ENCODE results near the gene KCNC4. TPM values are rescaled to one million over a fixed set of nuclear protein-coding genes. Genes with fewer than 3 reads are reported as not detected.

KCNC4 gene
- total and polyA plus RNA-seq, 3 donors from 2014 or later = 9.5 to 24.8 (median 21.7) TPM

DNA sequence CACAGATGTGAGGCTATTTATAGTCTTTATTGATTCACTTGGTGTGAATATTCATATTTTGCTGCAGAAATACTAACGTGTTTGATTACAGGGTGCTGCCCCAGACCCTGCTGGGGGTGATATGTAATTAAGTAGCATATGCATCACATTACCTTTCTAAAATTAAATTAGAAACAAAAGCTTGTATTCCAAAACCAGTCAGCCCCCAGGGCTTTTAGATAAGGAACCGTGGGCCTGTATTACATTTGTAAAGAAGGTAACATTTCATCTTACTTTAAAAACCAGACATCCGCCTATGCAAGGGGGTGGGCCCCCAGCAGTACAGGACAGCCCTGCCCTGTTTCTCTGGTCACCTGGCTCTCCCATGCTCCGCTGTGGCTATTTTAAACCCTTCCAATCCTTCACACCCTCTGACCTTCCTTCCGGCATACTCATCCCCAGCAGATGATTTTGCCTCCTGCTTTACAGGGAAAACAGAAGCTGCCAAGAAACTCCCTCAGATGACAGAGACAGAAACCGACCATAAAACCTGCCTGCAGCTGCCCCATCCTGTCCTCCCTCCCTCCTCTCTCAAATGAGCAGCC is 22.0 kb upstream of the KCNC4 start:
- no peaks in the 10 kb centered on the region for H3K36me3 ChIP-seq (ENCODE audit: low read depth, missing control alignments)
- no peaks in the 10 kb centered on the region for H3K27me3 ChIP-seq
- 30 to 46% methylated on average over 6 of the region's 6 CpGs for WGBS, 2 donors
- H3K9me3 ChIP-seq = no peaks in the 10 kb centered on the region
- no peak overlapping the region for H3K4me3 ChIP-seq
- no peak overlapping the region for H3K27ac ChIP-seq
- no peak for DNase-seq
- intact Hi-C loops (cut with DNase I; ENCODE audit: low total_unique reads) = no loop called here
- TF ChIP-seq, protein P1, sequence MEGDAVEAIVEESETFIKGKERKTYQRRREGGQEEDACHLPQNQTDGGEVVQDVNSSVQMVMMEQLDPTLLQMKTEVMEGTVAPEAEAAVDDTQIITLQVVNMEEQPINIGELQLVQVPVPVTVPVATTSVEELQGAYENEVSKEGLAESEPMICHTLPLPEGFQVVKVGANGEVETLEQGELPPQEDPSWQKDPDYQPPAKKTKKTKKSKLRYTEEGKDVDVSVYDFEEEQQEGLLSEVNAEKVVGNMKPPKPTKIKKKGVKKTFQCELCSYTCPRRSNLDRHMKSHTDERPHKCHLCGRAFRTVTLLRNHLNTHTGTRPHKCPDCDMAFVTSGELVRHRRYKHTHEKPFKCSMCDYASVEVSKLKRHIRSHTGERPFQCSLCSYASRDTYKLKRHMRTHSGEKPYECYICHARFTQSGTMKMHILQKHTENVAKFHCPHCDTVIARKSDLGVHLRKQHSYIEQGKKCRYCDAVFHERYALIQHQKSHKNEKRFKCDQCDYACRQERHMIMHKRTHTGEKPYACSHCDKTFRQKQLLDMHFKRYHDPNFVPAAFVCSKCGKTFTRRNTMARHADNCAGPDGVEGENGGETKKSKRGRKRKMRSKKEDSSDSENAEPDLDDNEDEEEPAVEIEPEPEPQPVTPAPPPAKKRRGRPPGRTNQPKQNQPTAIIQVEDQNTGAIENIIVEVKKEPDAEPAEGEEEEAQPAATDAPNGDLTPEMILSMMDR (IDR thresholded peaks at IDR 0.05) = no peak
- no peak for TF ChIP-seq POLR2A (IDR thresholded peaks at IDR 0.05)
- peaks cover 4% of the 10 kb centered on the region for H3K4me1 ChIP-seq

DNA sequence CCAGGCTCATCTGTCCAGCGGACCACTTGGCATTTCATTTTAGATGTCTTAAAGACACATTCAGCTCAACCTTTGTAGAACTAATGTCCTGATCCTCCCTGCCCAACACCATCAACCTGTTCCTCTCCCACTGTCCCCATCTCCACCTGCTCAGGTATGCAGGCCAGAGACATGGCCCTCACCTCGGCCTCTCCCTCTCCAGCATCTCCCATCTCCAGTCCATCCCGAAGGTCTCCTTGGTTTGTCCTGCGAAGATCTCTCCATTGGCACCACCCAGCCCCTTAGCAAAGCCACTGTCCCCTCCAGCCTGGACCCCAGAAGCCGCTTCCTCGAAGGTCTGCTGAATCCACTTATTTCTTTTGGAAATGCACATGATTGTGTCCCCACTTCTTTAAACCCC is 20.9 kb upstream of the KCNC4 start:
- no peak overlapping the region for H3K27ac ChIP-seq
- TF ChIP-seq, protein P1 (IDR thresholded peaks at IDR 0.05) = no peak
- TF ChIP-seq POLR2A (IDR thresholded peaks at IDR 0.05) = no peak
- WGBS, 2 donors = 91 to 92% methylated on average over 6 of the region's 6 CpGs
- H3K4me3 ChIP-seq = no peak overlapping the region
- no peaks in the 10 kb centered on the region for H3K27me3 ChIP-seq
- intact Hi-C loops (cut with DNase I; ENCODE audit: low total_unique reads) = no loop called here
- no peaks in the 10 kb centered on the region for H3K36me3 ChIP-seq (ENCODE audit: low read depth, missing control alignments)
- no peak for DNase-seq
- H3K9me3 ChIP-seq = no peaks in the 10 kb centered on the region
- peaks cover 4% of the 10 kb centered on the region for H3K4me1 ChIP-seq

DNA sequence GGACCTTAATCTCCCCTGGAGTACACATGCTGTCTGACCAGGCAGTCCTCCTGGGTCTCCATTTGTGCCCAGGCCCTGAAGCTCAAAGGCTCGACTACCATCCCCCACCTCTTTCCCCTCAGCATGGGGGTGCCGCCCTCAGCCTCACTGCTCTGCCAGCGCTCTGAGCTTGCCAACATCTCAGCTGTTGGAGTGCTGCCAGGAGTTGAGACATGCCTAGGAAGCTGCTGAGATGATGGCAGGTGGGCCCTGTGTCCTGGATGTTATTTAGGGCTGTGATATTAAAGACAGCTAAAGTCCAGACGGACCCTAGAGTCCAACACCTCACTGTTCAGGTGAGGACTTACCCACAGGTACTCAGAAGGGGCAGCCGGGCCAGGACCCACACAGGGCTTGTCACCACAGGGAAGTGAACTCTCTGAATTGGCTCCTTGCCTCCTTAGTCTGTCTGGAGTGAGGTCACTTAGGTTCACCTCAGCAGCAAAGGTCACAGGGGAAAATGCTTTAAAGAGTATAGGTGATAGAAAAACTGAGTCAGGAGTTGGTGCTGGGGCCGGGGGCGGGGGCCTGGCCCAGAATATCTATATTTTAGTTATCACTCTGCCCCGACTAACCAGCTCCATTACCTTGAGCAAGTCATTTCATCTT is 19.7 kb upstream of the KCNC4 start:
- peaks cover 4% of the 10 kb centered on the region for H3K4me1 ChIP-seq
- peak; percentile 48 for DNase-seq
- H3K4me3 ChIP-seq = no peak overlapping the region
- H3K9me3 ChIP-seq = no peaks in the 10 kb centered on the region
- H3K27ac ChIP-seq = no peak overlapping the region
- 74 to 81% methylated on average over 8 of the region's 8 CpGs for WGBS, 2 donors
- H3K27me3 ChIP-seq = no peaks in the 10 kb centered on the region
- no peaks in the 10 kb centered on the region for H3K36me3 ChIP-seq (ENCODE audit: low read depth, missing control alignments)
- intact Hi-C loops (cut with DNase I; ENCODE audit: low total_unique reads) = loop anchor here (10.0 kb wide), 1 partner anchor 274 kb away; no protein-coding TSS in a partner anchor
- TF ChIP-seq, protein P1 (IDR thresholded peaks at IDR 0.05) = no peak

DNA sequence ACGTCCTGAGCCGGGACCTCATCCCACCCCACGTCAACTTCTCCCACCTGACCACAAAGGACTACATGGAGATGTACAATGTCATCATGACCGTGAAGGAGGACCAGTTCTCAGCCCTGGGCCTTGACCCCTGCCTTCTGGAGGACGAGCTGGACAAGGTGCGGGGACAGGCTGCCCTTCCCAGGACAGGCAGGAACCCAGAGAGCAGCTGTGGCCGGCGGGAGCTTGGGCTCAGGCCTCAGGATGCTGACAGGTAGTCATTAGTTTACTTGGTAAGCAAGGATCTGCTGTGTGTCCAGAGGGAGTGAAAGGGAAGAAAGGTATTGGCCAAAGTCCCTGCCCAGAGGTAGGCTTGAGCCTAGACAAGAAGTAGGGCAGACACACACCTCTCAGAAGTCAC is 17.6 kb upstream of the KCNC4 start:
- Histone ChIP-seq H3K36me3 (ENCODE audit: low read depth, missing control alignments) (no peaks in the 10 kb centered on the region), H3K4me1 (peaks cover 4% of the 10 kb centered on the region), H3K4me3 (no peak overlapping the region), H3K27ac (no peak overlapping the region), H3K9me3 (no peaks in the 10 kb centered on the region), H3K27me3 (no peaks in the 10 kb centered on the region)
- no peak for DNase-seq
- TF ChIP-seq, protein P1 (IDR thresholded peaks at IDR 0.05) = no peak
- no peak for TF ChIP-seq POLR2A (IDR thresholded peaks at IDR 0.05)
- WGBS, 2 donors = 86 to 87% methylated on average over 8 of the region's 8 CpGs
- intact Hi-C loops (cut with DNase I; ENCODE audit: low total_unique reads) = loop anchor here (10.0 kb wide), 1 partner anchor 272 kb away; no protein-coding TSS in a partner anchor

Data from testis (tissue), 3 donors.